GM19438 (cell line): ENCODE measurements around the gene REV3L.

Source experiments
- ATAC-seq: cut with Tn5 transposase; IDR thresholded peaks from one replicate; pipeline ENCODE4 v1.9.1; 2021; ENCODE audit warnings: low read depth; ENCODE audit not compliant: unreplicated experiment

Gene REV3L

DNA sequence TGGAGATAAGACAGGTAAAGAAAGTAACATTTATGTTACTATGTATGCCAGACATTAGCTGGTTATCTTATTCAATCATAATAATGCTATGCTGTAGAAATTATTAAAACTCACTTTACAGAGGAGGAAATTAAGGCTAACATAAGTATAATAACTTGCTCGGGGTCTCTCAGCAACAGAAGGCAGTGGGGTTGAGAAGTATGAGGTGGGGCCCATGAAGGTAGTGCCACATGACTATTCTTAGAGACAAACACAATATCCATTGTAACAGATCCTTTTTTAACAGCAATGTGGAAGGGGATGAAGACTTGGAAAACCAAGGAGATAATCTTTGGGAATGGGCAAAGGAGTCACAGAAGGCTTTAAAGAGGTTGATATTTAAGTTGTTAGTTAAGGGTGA lies 11.5 kb downstream of the REV3L start:
- ATAC-seq: no peak

DNA sequence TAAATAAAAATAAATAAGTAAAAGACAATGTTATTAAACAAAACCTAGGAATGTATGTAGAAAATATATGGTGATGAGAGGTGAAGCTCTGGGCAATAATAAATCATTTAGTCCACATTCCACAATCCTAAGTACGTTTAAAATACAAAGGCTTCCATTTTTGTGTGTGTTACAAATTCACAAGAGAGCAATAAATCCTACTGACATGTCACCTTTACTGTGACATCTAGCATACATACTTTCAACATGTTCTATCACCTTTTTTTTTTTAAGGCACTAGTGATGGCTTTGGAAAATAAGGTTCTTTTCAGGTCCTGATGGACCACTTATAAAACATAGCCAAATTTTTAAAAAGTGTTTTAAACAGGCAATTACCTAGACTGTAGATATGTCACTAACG lies 12.0 kb downstream of the REV3L start:
- ATAC-seq: no peak

DNA sequence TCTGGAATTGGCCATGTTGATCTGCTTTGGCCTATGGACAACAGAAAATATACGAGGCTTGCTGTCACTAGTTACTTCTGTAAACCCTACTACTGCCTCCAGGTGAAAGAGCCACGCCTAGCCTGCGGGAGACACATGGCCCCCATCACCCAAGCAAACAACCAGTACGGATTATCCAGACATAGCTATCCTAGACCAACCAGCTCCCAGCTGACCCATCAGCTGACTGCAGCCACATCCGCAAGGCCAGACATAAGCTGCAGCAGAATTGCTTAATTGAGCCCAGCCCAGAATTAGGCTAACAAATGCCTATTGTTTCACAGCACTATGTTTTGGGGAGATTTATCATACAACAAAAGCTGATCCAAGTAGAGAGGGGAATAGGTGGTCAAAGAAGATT lies 13.5 kb downstream of the REV3L start:
- no peak for ATAC-seq

DNA sequence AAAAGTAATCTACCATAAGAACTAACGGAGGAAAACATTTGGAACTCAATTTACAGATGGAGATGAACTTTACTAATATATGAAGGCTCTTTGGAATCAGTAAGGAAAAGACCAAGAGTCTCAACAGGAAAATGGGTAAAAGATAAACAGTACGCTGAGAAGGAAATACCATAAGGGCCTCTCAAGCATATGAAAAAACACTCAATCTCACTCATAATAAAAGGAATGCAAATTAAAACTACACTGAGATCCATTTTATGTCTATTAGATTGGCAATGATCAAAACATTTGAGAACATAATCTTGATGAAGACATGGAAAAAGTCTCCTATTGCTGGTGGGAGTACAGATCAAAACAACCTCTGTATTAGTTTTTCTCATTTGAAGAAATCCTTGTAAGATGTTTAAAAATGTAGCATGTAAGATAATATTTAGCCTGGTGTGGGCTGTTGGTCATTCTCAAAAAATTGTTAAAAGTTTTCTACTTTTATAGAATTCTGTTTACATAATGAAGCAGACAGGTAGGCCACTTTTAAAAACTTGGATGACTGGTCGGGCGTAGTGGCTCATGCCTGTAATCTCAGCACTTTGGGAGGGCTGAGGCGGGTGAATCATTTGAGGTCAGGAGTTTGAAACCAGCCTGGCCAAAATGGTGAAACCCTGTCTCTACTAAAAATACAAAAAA lies 14.5 kb downstream of the REV3L start:
- no peak for ATAC-seq

DNA sequence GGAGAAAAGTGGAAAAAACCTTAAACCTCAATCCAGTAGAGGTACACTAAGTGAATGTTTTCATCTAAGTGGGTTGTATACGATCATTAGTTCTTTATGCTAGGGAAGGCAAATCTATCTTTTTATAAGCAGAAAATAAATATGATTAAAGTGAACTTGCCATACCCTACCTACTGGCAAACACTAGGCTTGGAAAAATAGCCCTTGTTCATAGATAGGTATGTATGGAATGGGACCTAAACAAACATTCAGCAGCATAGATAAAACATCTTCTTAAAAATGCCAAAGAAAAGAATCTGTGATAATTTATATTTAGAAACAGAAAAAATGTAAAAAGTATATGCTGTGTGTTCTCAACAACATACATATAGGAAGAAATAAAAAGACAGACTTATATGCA lies 18.8 kb downstream of the REV3L start:
- ATAC-seq: no peak

DNA sequence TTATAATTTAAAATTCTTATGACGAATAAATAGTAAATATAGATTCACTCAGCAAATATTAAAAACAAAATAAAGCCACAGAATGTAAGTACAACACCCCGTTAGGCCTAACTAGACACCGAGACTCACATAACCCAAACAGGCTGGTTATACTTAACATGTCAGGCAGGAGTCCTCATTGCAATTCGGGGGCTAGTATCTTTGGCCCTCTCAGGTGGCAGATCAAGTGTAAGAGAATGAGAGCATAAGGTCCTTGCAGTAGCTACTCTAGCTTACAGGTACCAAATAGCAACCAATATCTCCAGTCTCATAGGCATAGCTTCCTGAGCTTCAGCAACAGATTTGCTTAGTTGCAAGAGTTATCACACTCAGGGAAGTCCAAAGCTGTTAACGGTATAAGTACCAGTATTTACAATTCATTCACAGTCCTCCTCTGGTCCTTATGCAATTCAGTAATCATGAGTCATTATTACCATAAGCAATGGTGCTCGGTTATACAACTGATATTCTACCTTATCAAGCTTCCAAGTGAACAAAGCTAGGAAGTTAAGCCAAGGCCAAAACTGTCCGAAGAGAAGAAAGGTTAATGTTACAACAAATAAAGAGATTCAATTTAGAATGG lies 20.1 kb downstream of the REV3L start:
- ATAC-seq: no peak

DNA sequence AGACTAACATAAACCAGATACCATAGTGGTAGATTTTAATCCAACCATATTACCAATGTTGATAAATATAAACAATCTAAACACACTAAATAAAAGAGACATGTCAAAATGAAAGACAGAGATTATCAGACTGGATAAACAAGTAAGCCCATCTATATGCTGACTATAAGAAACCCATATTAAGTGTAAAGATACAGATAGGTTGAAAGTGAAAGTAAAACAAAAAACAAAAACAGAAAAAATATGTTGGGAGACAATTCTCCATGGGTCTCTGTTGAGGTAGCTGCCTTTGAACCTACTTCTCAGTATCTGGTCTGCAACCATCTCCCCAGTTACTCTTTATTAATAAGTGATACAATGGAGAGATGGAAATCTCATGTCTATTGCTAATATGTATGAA lies 21.2 kb downstream of the REV3L start:
- ATAC-seq: no peak

DNA sequence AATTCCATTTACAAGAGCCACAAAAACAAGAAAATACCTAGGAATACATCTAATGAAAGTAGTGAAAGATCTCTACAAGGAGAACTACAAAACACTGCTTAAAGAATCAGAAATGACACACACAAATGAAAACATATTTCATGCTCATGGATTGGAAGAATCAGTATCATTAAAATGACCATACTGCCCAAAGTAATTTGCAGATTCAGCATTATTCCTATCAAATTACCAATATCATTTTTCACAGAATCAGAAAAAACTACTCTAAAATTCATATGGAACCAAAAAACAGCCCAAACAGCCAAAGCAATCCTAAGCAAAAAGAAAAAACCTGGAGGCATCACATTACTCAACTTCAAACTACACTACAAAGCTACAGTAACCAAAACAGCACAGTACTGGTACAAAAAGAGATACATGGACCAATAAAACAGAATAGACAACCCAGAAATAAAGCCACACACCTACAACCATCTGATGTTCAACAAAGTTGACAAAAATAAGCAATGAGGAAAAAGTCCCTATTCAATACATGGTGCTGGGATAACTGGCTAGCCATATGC lies 24.3 kb downstream of the REV3L start:
- ATAC-seq: no peak

DNA sequence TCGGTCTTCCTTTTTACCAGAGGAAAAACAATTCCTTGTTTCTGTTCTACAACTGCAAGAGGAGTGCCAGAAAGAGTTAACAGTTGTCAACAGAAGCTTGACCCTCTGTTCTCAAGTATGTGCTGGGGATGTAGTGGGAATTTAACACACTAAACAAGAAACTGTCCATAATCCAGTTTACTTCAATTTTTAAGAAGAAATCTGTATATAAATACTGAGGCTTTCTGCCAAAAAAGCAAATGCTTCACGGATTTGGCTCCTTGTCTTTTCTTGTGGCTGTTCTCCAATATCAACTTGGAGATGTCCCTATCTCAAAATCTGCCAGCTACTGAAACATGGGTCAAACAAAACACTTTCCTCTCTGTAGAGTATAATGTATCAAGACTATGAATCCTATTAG lies 26.8 kb downstream of the REV3L start:
- ATAC-seq: no peak

DNA sequence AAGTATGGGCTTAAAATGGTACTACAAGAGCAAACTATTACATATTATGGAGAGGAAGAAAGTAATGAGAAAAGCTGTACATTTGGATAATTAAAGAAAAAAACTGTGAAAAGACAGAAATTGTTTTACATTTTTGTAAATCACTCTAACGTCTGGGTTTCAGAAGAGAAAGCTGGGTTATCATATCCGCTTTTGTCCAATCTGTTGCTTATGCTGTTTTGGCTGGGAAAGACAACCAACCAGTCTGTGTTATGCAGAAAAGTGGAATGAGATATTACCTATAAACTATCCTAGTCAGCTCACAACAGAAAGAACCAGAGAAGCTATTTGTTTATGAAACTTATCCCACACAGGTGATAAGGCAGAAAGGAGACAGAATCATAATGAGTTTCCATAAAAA lies 32.4 kb downstream of the REV3L start:
- ATAC-seq: no peak

DNA sequence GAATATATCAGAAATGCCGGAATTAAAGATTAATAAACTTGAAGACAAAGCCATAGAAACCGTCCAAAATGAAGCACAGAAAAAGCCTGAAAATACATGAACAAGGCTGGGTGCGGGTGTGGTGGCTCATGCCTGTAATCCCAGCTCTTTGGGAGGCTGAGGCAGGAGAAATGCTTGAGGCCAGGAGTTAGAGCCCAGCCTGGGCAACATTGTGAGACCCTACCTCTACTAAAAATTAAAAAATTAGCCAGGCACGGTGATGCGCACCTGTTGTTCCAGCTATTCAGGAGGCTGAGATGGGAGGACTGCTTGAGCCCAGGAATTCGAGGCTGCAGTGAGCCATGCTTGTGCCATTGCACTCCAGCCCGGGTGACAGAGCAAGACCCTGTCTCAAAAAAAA lies 32.9 kb downstream of the REV3L start:
- ATAC-seq: no peak

DNA sequence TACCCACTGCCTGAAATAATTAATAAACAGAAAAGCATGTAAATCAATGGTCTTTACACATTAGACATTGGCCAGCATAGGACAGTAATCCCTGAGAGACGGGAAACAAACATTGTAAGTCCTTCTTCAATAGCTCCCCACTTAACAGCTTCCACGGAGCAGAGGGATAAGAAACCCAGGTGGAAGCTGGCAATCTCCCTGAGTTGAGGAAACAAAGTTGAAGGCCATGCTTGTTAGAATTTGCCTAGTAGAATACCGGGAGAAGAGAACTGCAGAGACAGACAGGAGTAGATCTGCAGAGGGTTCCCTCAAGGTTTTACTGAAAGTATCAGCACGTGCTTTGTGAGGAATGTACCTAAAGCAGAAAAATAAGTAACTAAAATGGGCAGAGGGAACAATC lies 33.9 kb downstream of the REV3L start:
- no peak for ATAC-seq

DNA sequence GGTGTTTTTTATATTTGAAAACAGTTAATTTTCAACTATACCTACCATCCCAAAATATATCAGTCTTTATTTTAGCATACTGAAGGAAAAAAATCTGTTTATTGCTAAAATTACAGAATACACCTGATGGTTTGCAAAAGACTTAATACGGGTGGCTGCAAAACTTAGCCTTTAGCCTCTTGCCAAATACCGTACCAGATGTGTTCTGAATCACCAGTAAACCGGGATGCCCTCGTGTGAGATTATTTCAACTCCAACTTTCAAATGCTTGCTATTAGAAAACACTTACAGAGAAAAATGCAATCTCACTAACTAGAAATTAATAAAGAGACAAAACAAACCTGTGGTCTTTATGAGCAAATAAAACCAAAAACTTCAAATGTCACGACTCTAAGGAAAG lies 36.0 kb downstream of the REV3L start:
- no peak for ATAC-seq

DNA sequence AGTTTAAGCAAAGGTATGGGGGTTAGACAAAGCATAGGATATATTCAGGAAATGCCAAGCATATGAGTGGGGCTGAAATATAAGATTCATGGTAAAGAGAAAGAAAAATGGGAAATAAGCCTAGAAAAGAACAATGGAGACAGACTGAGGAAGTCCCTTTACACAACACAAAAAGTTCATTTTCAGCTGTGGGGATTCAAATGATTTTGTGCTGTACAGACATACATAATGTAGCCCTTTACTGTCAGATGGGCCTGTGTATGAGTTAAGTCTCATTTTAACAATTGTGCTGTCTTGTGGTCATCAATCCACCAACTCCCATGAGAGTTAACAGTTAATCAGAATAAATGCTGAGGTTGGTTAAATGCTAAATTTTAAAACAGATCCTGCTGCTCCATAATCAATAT lies 37.2 kb downstream of the REV3L start:
- ATAC-seq: no peak

DNA sequence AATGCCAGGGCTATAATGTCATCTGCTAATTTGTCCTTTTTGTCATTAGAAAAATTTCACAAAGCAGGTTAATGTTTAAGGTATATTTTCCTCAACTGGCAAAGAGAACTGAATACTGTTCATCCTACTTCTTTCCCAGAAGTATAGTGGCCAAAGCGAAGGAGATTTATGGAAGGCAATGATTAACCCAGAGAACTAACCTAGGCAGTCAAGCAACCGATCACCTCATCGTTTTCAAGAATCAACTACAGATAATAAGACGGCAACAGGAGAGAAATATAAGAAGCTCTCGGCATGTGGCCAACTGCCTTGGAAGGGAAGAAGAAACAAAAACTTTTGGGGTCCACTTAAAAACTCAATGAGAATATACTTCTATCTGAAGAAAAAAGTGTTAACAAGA lies 38.2 kb downstream of the REV3L start:
- ATAC-seq: no peak

DNA sequence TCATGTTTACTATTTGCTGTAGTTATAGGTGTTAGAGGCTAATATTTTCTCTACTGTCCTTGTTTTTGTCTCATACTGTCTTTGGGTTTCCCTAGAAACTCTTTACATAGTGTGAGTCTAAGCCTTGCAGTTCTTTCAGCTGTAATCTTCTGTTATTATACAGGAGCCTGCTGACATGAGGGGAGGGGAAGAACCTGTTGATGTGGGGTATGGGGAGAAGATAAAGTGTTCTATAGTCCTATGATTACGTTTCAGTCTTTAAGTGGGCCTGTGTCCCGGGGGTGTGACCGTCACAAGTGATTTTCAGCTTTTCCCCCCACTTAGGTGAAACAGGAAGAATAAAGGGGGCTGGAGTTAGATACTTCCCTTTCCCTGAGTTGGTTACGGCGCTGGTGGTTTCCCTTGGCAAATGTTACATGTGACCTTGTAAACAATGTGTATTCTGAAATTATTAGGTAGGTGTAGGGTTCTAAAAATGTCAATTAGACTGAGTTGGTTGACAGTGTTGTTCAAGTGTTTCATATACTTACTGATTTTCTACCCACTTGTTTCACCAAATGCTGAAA lies 41.3 kb downstream of the REV3L start:
- no peak for ATAC-seq

DNA sequence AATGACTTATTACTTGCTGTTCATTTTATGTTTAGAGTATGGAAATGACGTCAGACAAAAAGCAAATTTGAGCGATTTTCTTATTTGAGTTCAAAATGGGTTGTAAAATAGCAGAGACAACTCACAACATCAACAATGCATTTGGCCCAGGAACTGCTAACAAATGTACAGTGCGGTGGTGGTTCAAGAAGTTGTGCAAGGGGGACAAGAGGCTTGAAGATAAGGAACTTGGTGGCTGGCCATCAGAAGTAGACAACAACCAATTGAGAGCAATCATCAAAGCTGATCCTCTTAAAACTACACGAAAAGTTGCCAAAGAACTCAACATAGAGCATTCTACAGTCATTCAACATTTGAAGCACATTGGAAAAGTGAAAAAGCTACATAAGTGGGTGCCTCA lies 43.8 kb downstream of the REV3L start:
- ATAC-seq: no peak

DNA sequence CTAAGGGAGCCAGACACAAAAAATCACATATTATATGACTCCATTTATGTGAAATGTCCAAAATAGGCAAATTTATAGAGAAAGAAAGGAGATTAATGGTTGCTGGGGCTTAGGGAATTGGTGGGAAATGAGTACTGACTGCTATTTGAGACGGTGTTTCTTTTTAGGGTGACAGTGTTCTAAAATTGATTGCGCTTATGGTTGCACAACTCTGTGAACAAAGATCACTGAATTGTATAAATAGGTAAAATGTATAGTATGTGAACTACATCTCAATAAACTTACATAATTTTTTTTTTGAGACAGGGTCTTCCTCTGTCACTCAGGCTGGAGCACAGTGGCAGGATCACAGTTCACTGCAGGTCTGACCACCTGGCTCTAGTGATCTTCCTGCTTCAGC lies 45.4 kb downstream of the REV3L start:
- ATAC-seq: no peak

DNA sequence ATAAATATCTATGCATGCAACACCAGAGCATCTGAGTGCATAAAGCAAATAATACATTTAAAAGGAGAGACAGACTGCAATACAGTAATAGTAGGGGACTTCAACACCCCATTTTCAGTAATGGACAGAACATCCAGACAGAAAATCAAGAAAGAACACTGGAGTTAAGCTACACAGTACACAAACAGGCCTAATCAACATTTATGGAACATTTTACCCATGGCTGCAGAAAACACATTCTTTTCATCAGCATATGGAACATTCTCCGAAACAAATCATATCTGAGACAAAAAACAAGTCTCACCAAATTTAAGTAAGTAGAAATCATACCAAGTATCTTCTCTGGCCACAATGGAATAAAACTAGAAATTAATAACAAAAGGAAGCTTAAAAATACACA lies 50.5 kb downstream of the REV3L start:
- ATAC-seq: no peak

DNA sequence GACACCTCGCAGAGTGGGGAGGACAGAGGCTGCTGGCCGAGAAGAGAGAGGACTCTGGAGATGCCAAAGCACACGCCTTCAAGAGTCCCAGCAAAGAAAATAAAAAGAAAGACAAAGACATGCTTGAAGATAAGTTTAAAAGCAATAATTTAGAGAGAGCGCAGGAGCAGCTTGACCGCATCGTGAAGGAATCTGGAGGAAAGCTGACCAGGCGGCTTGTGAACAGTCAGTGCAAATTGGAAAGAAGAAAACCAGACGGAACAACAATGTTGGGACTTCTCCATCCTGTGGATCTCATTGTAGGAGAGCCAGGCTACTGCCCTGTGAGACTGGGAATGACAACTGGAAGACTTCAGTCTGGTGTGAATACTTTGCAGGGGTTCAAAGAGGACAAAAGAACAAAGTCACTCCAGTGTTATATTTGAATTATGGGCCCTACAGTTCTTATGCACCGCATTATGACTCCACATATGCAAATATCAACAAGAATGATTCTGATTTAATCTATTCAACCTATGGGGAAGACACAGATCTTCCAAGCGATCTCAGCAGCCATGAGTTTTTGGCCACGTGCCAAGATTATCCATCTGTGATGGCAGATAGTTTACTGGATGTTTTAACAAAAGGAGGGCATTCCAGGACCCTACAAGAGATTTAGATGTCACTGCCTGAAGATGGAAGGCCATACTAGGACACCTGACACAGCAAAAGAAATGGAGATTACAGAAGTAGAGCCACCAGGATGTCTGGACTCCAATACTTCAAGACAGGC lies 52.2 kb downstream of the REV3L start:
- ATAC-seq: no peak

DNA sequence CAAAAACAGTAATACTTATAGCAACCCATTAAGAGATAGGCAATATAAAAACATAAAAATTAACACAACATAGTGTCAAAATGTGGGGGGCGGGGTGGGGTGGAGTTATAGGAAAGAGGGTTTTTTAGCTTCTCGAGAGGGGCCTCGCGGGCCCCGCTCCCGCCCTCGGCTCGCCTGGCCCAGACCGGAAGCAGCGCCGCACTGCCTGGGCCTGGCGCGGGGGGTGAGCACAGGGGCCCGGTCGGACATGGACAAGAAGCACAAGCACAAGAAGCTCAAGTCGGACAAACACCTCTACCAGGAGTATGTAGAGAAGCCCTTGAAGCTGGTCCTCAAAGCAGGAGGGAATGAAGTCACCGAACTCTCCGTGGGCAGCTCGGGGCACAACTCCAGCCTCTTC lies 53.4 kb downstream of the REV3L start:
- ATAC-seq: no peak
